K562 (cell line): ENCODE data around the gene TXNRD2. TPM values are rescaled to one million over a fixed set of nuclear protein-coding genes. Genes with fewer than 3 reads are reported as not detected.
A peak's percentile ranks its signal among the peaks of the same experiment; 100 is the strongest.

ENCODE experiments used
- HDAC3 ChIP-seq: fragments of 450-650 bp; IDR thresholded peaks from 2 replicates; pipeline ENCODE4 v1.6.1; 2018; ENCODE audit warnings: borderline replicate concordance, mild to moderate bottlenecking, moderate library complexity; ENCODE audit not compliant: partially characterized antibody
- JUND ChIP-seq, 2 experiments: IDR thresholded peaks; 2 replicates in 1 of 2; 3 replicates in 1 of 2; pipeline ENCODE4 v1.6.1; 2011; ENCODE audit warnings: borderline replicate concordance in 2 of 2, low read depth in 2 of 2, low read length in 2 of 2, improper control_type of control experiment in 1 of 2, missing biosample characterization in 1 of 2, missing genetic modification characterization in 1 of 2, missing genetic modification reagents in 1 of 2
- MTA3 ChIP-seq: fragments of 450-650 bp; formaldehyde crosslinking; IDR thresholded peaks from 2 replicates; pipeline ENCODE4 v1.6.1; 2017; ENCODE audit warnings: mild to moderate bottlenecking, borderline replicate concordance
- NFATC3 ChIP-seq: fragments of 450-650 bp; IDR thresholded peaks from 2 replicates; pipeline ENCODE4 v1.6.1; 2017; ENCODE audit warnings: mild to moderate bottlenecking
- NFIC ChIP-seq: fragments of 450-650 bp; IDR thresholded peaks from 2 replicates; pipeline ENCODE4 v1.6.1; 2017; ENCODE audit warnings: mild to moderate bottlenecking, inconsistent platforms
- POLR2G ChIP-seq: fragments of 200-400 bp; formaldehyde crosslinking; IDR thresholded peaks from 2 replicates; pipeline ENCODE4 v1.6.1; 2017; ENCODE audit warnings: low read depth, mild to moderate bottlenecking, antibody characterized with exemption, low read length, moderate library complexity
- RBM15 ChIP-seq: fragments of 200-400 bp; formaldehyde crosslinking; IDR thresholded peaks from 2 replicates; pipeline ENCODE4 v1.6.1; 2018; ENCODE audit warnings: mild to moderate bottlenecking, low read length, moderate library complexity; ENCODE audit not compliant: insufficient read depth
- ZBTB17 ChIP-seq: fragments of 450-650 bp; formaldehyde crosslinking; IDR thresholded peaks from 2 replicates; pipeline ENCODE4 v1.4.0; 2020; ENCODE audit warnings: mild to moderate bottlenecking
- ZBTB7A ChIP-seq: IDR thresholded peaks from 2 replicates; pipeline ENCODE4 v1.6.1; 2011; ENCODE audit warnings: low read depth, mild to moderate bottlenecking, low read length, moderate library complexity, borderline replicate concordance; ENCODE audit not compliant: control insufficient read depth
- ZNF175 ChIP-seq: fragments of 200-800 bp; sonication (Bioruptor generic); IDR thresholded peaks from 2 replicates; pipeline ENCODE4 v1.6.1; 2016; ENCODE audit warnings: low read depth, mild to moderate bottlenecking, missing genetic modification characterization, missing compliant biosample characterization
- ZNF507 ChIP-seq: conservative IDR thresholded peaks from 2 replicates; pipeline ENCODE4 v1.6.1; 2017; ENCODE audit warnings: missing genetic modification characterization, missing compliant biosample characterization
- ZNF785 ChIP-seq: fragments of 250-450 bp; sonication (Bioruptor Pico); IDR thresholded peaks from 2 replicates; pipeline ENCODE4 v1.4.0; 2020; ENCODE audit warnings: mild to moderate bottlenecking
- polyA plus RNA-seq, 8 experiments: library from polyadenylated mRNA; depleted of rRNA in 4 of 8; stranded (reverse) in 5 of 8; unstranded in 3 of 8; fragments of >200 nt; fragmentation: Nextera tagmentation in 2 of 8; fragmentation: Illumina TruSeq in 1 of 8; extraction: Ambion mirVana in 2 of 8; extraction: Trizol in 1 of 8; gene quantifications; 2 replicates each; pipeline versions ENCODE4 v1.2.1 to v1.2.3, GENCODE V29; 2011 to 2014; ENCODE audit warnings: inconsistent platforms in 1 of 8, missing spikeins in 1 of 8
- total RNA-seq, 7 experiments: library from RNA; depleted of rRNA in 6 of 7; stranded (reverse); fragments of >200 nt in 6 of 7; fragmentation: Illumina TruSeq in 2 of 7; extraction: Trizol in 2 of 7; gene quantifications; 2 replicates each; pipeline versions ENCODE4 v1.2.1 to v1.2.3, GENCODE V29; 2011 to 2021; ENCODE audit warnings: low replicate concordance in 1 of 7
- TF ChIP-seq, protein P1 (sequence below): sonication (generic); formaldehyde crosslinking; IDR thresholded peaks from 2 replicates; pipeline ENCODE4 v1.9.0; 2022; ENCODE audit warnings: mild to moderate bottlenecking, missing genetic modification reagents
- TF ChIP-seq, protein P2 (sequence below): IDR thresholded peaks from 3 replicates; pipeline ENCODE4 v1.6.1; 2011; ENCODE audit warnings: borderline replicate concordance, mild to moderate bottlenecking, moderate library complexity; ENCODE audit not compliant: insufficient read length; ENCODE audit errors: extremely low read depth
- TF ChIP-seq, protein P3 (sequence below), 2 experiments: fragments of 450-650 bp; formaldehyde crosslinking in 1 of 2; IDR thresholded peaks; 2 replicates each; pipeline versions ENCODE4 v1.4.0 to v1.6.1; 2014 to 2020; ENCODE audit warnings: mild to moderate bottlenecking in 2 of 2, borderline replicate concordance in 1 of 2, low read depth in 1 of 2

TXNRD2 gene
- total and polyA plus RNA-seq, 9 of the 15 experiments (the other 6 are each of a cell fraction or from before 2014, with no cell fraction given) = 3.3 to 80.2 (median 49.4) TPM

DNA sequence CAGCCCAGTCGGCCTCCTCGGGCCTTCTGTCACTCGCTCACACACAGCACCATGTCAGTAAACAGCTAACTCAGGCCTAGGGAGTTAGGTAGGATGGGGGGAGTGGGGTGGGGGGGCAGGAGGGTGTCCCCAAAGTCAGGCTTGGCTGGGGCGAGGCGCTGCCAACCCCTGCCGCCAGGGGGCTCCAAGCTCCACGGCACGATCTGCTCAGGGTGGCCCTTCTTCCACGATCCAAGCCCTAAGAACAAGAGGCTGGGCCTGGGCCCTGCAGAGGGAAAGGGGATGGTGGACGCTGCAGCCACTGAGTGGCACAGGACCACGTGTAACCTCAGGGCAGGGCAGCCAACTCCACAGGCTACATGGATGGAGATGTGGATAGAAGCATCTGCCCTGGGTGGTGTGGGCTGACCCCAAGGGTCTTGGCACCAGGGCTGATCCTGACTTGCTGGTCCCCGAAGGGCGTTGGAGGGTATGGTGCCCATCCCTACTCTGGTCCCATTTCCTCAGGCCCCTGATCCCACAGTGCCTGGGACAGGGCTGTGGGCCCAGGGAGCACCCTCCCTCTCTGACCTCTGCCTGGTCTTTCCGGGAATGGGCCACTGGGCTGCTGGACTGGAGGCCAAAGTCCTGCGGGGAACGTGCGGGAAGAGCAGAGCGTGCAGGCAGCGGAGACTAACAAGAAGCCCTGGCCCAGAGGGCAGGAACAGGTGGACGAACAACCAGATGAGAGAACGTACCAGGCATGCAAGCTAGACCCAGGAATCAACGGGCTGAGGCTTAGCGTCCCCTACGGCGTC is 29.1 kb upstream of the TXNRD2 start (continued):
- TF ChIP-seq, protein P1, sequence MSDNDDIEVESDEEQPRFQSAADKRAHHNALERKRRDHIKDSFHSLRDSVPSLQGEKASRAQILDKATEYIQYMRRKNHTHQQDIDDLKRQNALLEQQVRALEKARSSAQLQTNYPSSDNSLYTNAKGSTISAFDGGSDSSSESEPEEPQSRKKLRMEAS (CRISPR knock-in tag) = no peak
- TF ChIP-seq NFIC = peak; percentile 53
- TF ChIP-seq HDAC3 = no peak
- no peak for TF ChIP-seq ZNF507 (tag)
- TF ChIP-seq ZNF175 (CRISPR knock-in tag) = no peak
- TF ChIP-seq NFATC3 = no peak
- TF ChIP-seq ZBTB7A = peak; percentile 73
- TF ChIP-seq, protein P2, sequence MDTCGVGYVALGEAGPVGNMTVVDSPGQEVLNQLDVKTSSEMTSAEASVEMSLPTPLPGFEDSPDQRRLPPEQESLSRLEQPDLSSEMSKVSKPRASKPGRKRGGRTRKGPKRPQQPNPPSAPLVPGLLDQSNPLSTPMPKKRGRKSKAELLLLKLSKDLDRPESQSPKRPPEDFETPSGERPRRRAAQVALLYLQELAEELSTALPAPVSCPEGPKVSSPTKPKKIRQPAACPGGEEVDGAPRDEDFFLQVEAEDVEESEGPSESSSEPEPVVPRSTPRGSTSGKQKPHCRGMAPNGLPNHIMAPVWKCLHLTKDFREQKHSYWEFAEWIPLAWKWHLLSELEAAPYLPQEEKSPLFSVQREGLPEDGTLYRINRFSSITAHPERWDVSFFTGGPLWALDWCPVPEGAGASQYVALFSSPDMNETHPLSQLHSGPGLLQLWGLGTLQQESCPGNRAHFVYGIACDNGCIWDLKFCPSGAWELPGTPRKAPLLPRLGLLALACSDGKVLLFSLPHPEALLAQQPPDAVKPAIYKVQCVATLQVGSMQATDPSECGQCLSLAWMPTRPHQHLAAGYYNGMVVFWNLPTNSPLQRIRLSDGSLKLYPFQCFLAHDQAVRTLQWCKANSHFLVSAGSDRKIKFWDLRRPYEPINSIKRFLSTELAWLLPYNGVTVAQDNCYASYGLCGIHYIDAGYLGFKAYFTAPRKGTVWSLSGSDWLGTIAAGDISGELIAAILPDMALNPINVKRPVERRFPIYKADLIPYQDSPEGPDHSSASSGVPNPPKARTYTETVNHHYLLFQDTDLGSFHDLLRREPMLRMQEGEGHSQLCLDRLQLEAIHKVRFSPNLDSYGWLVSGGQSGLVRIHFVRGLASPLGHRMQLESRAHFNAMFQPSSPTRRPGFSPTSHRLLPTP = no peak
- peak; percentile 67 for TF ChIP-seq JUND (IDR thresholded peaks at IDR 0.05; ENCODE audit: borderline replicate concordance, low read depth, low read length)
- TF ChIP-seq JUND (tag; IDR thresholded peaks at IDR 0.05; ENCODE audit: borderline replicate concordance, low read depth, low read length) = peak; percentile 15; the same call in 1 of the 3 replicates
- TF ChIP-seq POLR2G = peak; percentile 57
- peak; percentile 65 for TF ChIP-seq MTA3
- no peak for TF ChIP-seq RBM15
- peak; percentile 83 for TF ChIP-seq ZBTB17 (CRISPR knock-in tag)
- no peak for TF ChIP-seq ZNF785 (CRISPR knock-in tag)
- TF ChIP-seq, protein P3, sequence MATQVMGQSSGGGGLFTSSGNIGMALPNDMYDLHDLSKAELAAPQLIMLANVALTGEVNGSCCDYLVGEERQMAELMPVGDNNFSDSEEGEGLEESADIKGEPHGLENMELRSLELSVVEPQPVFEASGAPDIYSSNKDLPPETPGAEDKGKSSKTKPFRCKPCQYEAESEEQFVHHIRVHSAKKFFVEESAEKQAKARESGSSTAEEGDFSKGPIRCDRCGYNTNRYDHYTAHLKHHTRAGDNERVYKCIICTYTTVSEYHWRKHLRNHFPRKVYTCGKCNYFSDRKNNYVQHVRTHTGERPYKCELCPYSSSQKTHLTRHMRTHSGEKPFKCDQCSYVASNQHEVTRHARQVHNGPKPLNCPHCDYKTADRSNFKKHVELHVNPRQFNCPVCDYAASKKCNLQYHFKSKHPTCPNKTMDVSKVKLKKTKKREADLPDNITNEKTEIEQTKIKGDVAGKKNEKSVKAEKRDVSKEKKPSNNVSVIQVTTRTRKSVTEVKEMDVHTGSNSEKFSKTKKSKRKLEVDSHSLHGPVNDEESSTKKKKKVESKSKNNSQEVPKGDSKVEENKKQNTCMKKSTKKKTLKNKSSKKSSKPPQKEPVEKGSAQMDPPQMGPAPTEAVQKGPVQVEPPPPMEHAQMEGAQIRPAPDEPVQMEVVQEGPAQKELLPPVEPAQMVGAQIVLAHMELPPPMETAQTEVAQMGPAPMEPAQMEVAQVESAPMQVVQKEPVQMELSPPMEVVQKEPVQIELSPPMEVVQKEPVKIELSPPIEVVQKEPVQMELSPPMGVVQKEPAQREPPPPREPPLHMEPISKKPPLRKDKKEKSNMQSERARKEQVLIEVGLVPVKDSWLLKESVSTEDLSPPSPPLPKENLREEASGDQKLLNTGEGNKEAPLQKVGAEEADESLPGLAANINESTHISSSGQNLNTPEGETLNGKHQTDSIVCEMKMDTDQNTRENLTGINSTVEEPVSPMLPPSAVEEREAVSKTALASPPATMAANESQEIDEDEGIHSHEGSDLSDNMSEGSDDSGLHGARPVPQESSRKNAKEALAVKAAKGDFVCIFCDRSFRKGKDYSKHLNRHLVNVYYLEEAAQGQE (IDR thresholded peaks at IDR 0.05; ENCODE audit: borderline replicate concordance) = peak; percentile 97
- TF ChIP-seq, protein P3 (CRISPR knock-in tag; IDR thresholded peaks at IDR 0.05; ENCODE audit: low read depth) = peak; percentile 66; the same call in 1 of the 2 replicates
